NCI-H510A (cell line): ENCODE data around the gene AAMP.

Experiments used
- DNase-seq: peaks from one replicate; lab custom pipeline; 2025; lab: John Stamatoyannopoulos, UW

Gene AAMP

GRCh38 chr2:218221000-218221399, 48.9 kb downstream of the AAMP start:
- DNase-seq, result no peak

- DNase-seq, result no peak
These were observed 50.0 kb downstream of the AAMP start for GRCh38 chr2:218219934-218220333.

GRCh38 chr2:218218268-218219185, 51.4 kb downstream of the AAMP start:
- DNase-seq, result no peak

- peak; percentile 8 for DNase-seq
These were observed 52.3 kb downstream of the AAMP start for GRCh38 chr2:218217360-218218267.

- DNase-seq, result peak; percentile 88
These were observed 53.1 kb downstream of the AAMP start, which contains the start of gene ARPC2 for GRCh38 chr2:218216674-218217359. TSS of gene ARPC2 (plus strand) at chr2:218217189. CDS start at chr2:218217471, 282 bp downstream.

DNA sequence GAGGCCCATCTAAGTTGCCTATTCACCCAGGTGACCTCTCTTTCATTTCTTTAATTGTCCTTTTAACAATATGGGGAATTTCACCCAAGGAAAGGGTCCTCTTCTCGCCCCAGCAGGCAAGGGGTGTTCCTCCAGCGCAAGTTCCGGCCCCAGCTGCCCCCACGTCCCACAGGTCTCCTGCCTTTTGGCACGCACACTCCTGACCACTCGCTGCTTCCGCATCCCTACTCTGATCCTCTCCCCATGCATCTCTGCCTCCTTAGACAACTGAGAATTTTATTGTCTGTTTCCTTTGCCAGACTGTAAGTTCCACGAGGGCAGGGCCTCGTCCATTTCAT, 53.6 kb downstream of the AAMP start:
- no peak for DNase-seq
